Smooth muscle cell (in vitro differentiated cells): Measurements from ENCODE around the gene PCDHGA12. TPM values are rescaled to one million over a fixed set of nuclear protein-coding genes. Genes with fewer than 3 reads are reported as not detected.

Experiments
- DNase-seq: peaks from one replicate; lab custom pipeline; 2025; ENCODE audit not compliant: unreplicated experiment; lab: John Stamatoyannopoulos, UW
- H2AFZ ChIP-seq: fragments of 200-600 bp; sonication (generic); 2 replicates; pipeline ENCODE4 v1.6.0; 2016; ENCODE audit warnings: antibody characterized with exemption, low read depth, mild to moderate bottlenecking
- H3F3A ChIP-seq: fragments of 200-600 bp; sonication (generic); 2 replicates; pipeline ENCODE4 v1.6.0; 2017; ENCODE audit warnings: antibody characterized with exemption, low read depth
- H3K27ac ChIP-seq: fragments of 200-600 bp; sonication (generic); 2 replicates; pipeline ENCODE4 v1.5.1; 2016; ENCODE audit warnings: low read depth, mild to moderate bottlenecking
- H3K27me3 ChIP-seq: fragments of 200-600 bp; sonication (generic); 2 replicates; pipeline ENCODE4 v1.6.1; 2016; ENCODE audit warnings: low read depth, mild to moderate bottlenecking
- H3K36me3 ChIP-seq: fragments of 200-600 bp; sonication (generic); 2 replicates; pipeline ENCODE4 v1.5.1; 2016; ENCODE audit warnings: low read depth
- H3K4me1 ChIP-seq: fragments of 200-600 bp; sonication (generic); 2 replicates; pipeline ENCODE4 v1.5.1; 2016; ENCODE audit warnings: low read depth
- H3K4me2 ChIP-seq: fragments of 200-600 bp; sonication (generic); 2 replicates; pipeline ENCODE4 v1.6.0; 2016; ENCODE audit warnings: mild to moderate bottlenecking
- H3K4me3 ChIP-seq: fragments of 200-600 bp; sonication (generic); 2 replicates; pipeline ENCODE4 v1.5.1; 2016; ENCODE audit warnings: mild to moderate bottlenecking
- H3K79me2 ChIP-seq: fragments of 200-600 bp; sonication (generic); 2 replicates; pipeline ENCODE4 v1.6.0; 2016; ENCODE audit warnings: low read depth, mild to moderate bottlenecking
- H3K9ac ChIP-seq: fragments of 200-600 bp; sonication (generic); 2 replicates; pipeline ENCODE4 v1.6.0; 2016; ENCODE audit warnings: low read depth
- H3K9me3 ChIP-seq: fragments of 200-600 bp; sonication (generic); replicated peaks from 2 replicates; pipeline ENCODE4 v1.5.1; 2016; ENCODE audit warnings: low read depth
- H4K20me1 ChIP-seq: fragments of 200-600 bp; sonication (generic); 2 replicates; pipeline ENCODE4 v1.6.0; 2016; ENCODE audit warnings: low read depth
- CTCF ChIP-seq: fragments of 200-600 bp; sonication (generic); IDR thresholded peaks from 2 replicates; pipeline ENCODE4 v1.5.1; 2017; ENCODE audit warnings: borderline replicate concordance, mild to moderate bottlenecking, antibody characterized with exemption; ENCODE audit not compliant: insufficient read depth, poor library complexity, severe bottlenecking
- WGBS: methylation state at CpG from one replicate; pipeline ENCODE4 v1.1.7; 2016; ENCODE audit warnings: low lambda C conversion rate; 5-methylcytosine and 5-hydroxymethylcytosine counted together
- polyA plus RNA-seq: library from polyadenylated mRNA; unstranded; fragments of >200 nt; fragmentation: Nextera tagmentation; extraction: Ambion mirVana; gene quantifications from 2 replicates; pipeline ENCODE4 v1.2.1, GENCODE V29; 2016
- total RNA-seq: library from RNA; depleted of rRNA; stranded (reverse); fragments of >200 nt; gene quantifications from 2 replicates; pipeline ENCODE4 v1.2.3, GENCODE V29; 2014

PCDHGA12 gene
- total and polyA plus RNA-seq, 2 experiments from 2014 or later = 0.42 to 4.5 TPM

DNA sequence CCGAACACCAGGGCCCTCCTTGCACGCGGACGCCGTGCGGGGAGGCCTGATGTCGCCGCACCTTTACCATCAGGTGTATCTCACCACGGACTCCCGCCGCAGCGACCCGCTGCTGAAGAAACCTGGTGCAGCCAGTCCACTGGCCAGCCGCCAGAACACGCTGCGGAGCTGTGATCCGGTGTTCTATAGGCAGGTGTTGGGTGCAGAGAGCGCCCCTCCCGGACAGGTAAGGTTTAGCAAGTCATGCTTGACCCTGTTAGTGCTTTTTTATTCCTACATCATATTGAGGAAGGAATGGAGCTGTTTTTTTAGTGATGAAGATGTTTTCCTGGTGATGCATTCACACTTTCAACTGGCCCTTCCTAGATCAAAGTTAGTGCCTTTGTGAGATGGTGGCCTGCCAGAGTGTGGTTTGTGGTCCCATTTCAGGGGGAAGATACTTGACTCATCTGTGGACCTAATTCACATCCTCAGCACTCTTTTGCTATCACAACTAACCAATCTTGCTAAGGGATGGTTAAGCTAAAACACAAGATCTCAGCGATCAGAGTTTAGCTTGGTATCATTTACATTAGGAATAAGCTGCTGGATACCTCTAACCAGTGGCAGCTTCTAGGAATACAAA is 48.1 kb downstream of the PCDHGA12 start:
- no peak for DNase-seq
- Histone ChIP-seq H3K9me3 (no peaks in the 10 kb centered on the region), H3K27ac (no peak overlapping the region), H3K4me1 (peaks cover 35% of the 10 kb centered on the region), H3K79me2 (peaks cover 69% of the 10 kb centered on the region), H3K27me3 (no peaks in the 10 kb centered on the region), H3K4me3 (peak overlapping the region; percentile 25), H2AFZ (no peak overlapping the region), H3K4me2 (peak overlapping the region; percentile 85), H4K20me1 (peaks cover 72% of the 10 kb centered on the region), H3K36me3 (no peaks in the 10 kb centered on the region), H3K9ac (no peak overlapping the region), H3F3A (peaks cover 23% of the 10 kb centered on the region)
- WGBS = 37% methylated on average over 20 of the region's 20 CpGs
- TF ChIP-seq CTCF = peak; percentile 41

DNA sequence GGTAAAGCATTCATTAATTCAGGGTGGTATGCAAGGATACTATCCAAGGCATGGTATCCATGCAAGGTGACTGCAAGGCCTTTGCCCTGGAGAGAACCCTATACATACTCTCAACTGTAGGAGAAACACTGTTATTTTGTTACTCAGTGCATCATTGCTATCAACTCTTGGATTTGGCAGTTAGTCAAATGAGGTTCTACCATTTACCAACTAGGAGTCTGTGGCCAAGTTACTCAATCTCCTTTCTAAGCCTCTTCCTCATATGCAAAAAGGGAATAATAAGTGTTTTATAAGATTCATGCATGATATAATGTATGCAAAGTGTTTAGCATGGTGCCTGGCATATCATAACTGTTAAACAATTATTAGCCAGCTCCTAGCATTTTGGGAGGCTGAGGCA is 49.5 kb downstream of the PCDHGA12 start:
- no peak overlapping the region for H3K4me3 ChIP-seq
- H2AFZ ChIP-seq = no peak overlapping the region
- H3K79me2 ChIP-seq = peaks cover 76% of the 10 kb centered on the region
- no peaks in the 10 kb centered on the region for H3K27me3 ChIP-seq
- H3F3A ChIP-seq = peaks cover 19% of the 10 kb centered on the region
- no peak for TF ChIP-seq CTCF
- peaks cover 41% of the 10 kb centered on the region for H3K4me1 ChIP-seq
- H3K36me3 ChIP-seq = no peaks in the 10 kb centered on the region
- peak overlapping the region; percentile 85 for H3K4me2 ChIP-seq
- DNase-seq = no peak
- H3K9ac ChIP-seq = no peak overlapping the region
- H4K20me1 ChIP-seq = peaks cover 86% of the 10 kb centered on the region
- no peak overlapping the region for H3K27ac ChIP-seq
- no peaks in the 10 kb centered on the region for H3K9me3 ChIP-seq

Other genes starting within 250 kb of the PCDHGA12 start
Only the 30 nearest of the 35 such genes appear.
- 4.4 and 8.3 TPM in 2 replicates for gene PCDHB13, start 216.6 kb upstream of the PCDHGA12 start, total RNA-seq
- gene PCDHB13, start 216.6 kb upstream of the PCDHGA12 start, polyA plus RNA-seq = 1.8 and 2.6 TPM in 2 replicates
- gene PCDHB14, start 207.2 kb upstream of the PCDHGA12 start, total RNA-seq = 7.8 and 9.1 TPM in 2 replicates
- 2.6 and 4.6 TPM in 2 replicates for gene PCDHB14, start 207.2 kb upstream of the PCDHGA12 start, polyA plus RNA-seq
- gene PCDHB15, start 185.1 kb upstream of the PCDHGA12 start, total RNA-seq = 3.9 and 4.2 TPM in 2 replicates
- gene PCDHB15, start 185.1 kb upstream of the PCDHGA12 start, polyA plus RNA-seq = 1.8 and 2.1 TPM in 2 replicates
- not detected in 2 replicates for gene SLC25A2, start 126.5 kb upstream of the PCDHGA12 start, total RNA-seq
- gene SLC25A2, start 126.5 kb upstream of the PCDHGA12 start, polyA plus RNA-seq = 0.15 TPM in 1 of 2 replicates, not detected in the other
- gene TAF7, start 109.7 kb upstream of the PCDHGA12 start, total RNA-seq = 83.0 and 94.5 TPM in 2 replicates
- 85.9 and 105 TPM in 2 replicates for gene TAF7, start 109.7 kb upstream of the PCDHGA12 start, polyA plus RNA-seq
- gene PCDHGA1, start 100.0 kb upstream of the PCDHGA12 start, total RNA-seq = 0.58 and 0.63 TPM in 2 replicates
- gene PCDHGA1, start 100.0 kb upstream of the PCDHGA12 start, polyA plus RNA-seq = 0.05 TPM in 1 of 2 replicates, not detected in the other
- 0.04 TPM in 1 of 2 replicates, not detected in the other for gene PCDHGA2, start 91.7 kb upstream of the PCDHGA12 start, total RNA-seq
- not detected in 2 replicates for gene PCDHGA2, start 91.7 kb upstream of the PCDHGA12 start, polyA plus RNA-seq
- not detected in 2 replicates for gene PCDHGA3, start 86.7 kb upstream of the PCDHGA12 start, total RNA-seq
- gene PCDHGA3, start 86.7 kb upstream of the PCDHGA12 start, polyA plus RNA-seq = not detected in 2 replicates
- 0.27 and 0.81 TPM in 2 replicates for gene PCDHGB1, start 80.4 kb upstream of the PCDHGA12 start, total RNA-seq
- 0.40 TPM in 1 of 2 replicates, not detected in the other for gene PCDHGB1, start 80.4 kb upstream of the PCDHGA12 start, polyA plus RNA-seq
- gene PCDHGA4, start 75.5 kb upstream of the PCDHGA12 start, total RNA-seq = 0.58 and 1.1 TPM in 2 replicates
- gene PCDHGA4, start 75.5 kb upstream of the PCDHGA12 start, polyA plus RNA-seq = not detected in 2 replicates
- gene PCDHGB2, start 70.5 kb upstream of the PCDHGA12 start, total RNA-seq = 0.18 and 1.1 TPM in 2 replicates
- gene PCDHGB2, start 70.5 kb upstream of the PCDHGA12 start, polyA plus RNA-seq = not detected in 2 replicates
- 0.09 and 0.22 TPM in 2 replicates for gene PCDHGA5, start 66.3 kb upstream of the PCDHGA12 start, total RNA-seq
- gene PCDHGA5, start 66.3 kb upstream of the PCDHGA12 start, polyA plus RNA-seq = 0.13 TPM in 1 of 2 replicates, not detected in the other
- gene PCDHGB3, start 60.3 kb upstream of the PCDHGA12 start, total RNA-seq = 0.40 TPM in 1 of 2 replicates, not detected in the other
- not detected in 2 replicates for gene PCDHGB3, start 60.3 kb upstream of the PCDHGA12 start, polyA plus RNA-seq
- 0.09 and 0.27 TPM in 2 replicates for gene PCDHGA6, start 56.6 kb upstream of the PCDHGA12 start, total RNA-seq
- not detected in 2 replicates for gene PCDHGA6, start 56.6 kb upstream of the PCDHGA12 start, polyA plus RNA-seq
- gene PCDHGA7, start 47.8 kb upstream of the PCDHGA12 start, total RNA-seq = 0.09 and 0.27 TPM in 2 replicates
- gene PCDHGA7, start 47.8 kb upstream of the PCDHGA12 start, polyA plus RNA-seq = not detected in 2 replicates
- gene PCDHGB4, start 42.8 kb upstream of the PCDHGA12 start, total RNA-seq = 37.1 and 43.1 TPM in 2 replicates
- 20.0 and 27.5 TPM in 2 replicates for gene PCDHGB4, start 42.8 kb upstream of the PCDHGA12 start, polyA plus RNA-seq
- 3.2 and 3.3 TPM in 2 replicates for gene PCDHGA8, start 37.9 kb upstream of the PCDHGA12 start, total RNA-seq
- gene PCDHGA8, start 37.9 kb upstream of the PCDHGA12 start, polyA plus RNA-seq = 0.25 and 0.89 TPM in 2 replicates
- gene PCDHGB5, start 32.6 kb upstream of the PCDHGA12 start, total RNA-seq = 3.2 and 3.3 TPM in 2 replicates
- gene PCDHGB5, start 32.6 kb upstream of the PCDHGA12 start, polyA plus RNA-seq = 0.90 and 4.2 TPM in 2 replicates
- 2.9 and 4.0 TPM in 2 replicates for gene PCDHGA9, start 27.7 kb upstream of the PCDHGA12 start, total RNA-seq
- gene PCDHGA9, start 27.7 kb upstream of the PCDHGA12 start, polyA plus RNA-seq = 0.08 and 0.23 TPM in 2 replicates
- gene PCDHGB6, start 22.5 kb upstream of the PCDHGA12 start, total RNA-seq = 12.4 and 17.1 TPM in 2 replicates
- 9.7 and 12.3 TPM in 2 replicates for gene PCDHGB6, start 22.5 kb upstream of the PCDHGA12 start, polyA plus RNA-seq
- 24.6 and 24.7 TPM in 2 replicates for gene PCDHGA10, start 17.5 kb upstream of the PCDHGA12 start, total RNA-seq
- gene PCDHGA10, start 17.5 kb upstream of the PCDHGA12 start, polyA plus RNA-seq = 10.9 and 11.1 TPM in 2 replicates
- 25.3 and 37.5 TPM in 2 replicates for gene PCDHGB7, start 12.8 kb upstream of the PCDHGA12 start, total RNA-seq
- gene PCDHGB7, start 12.8 kb upstream of the PCDHGA12 start, polyA plus RNA-seq = 21.3 and 24.6 TPM in 2 replicates
- 8.7 and 13.2 TPM in 2 replicates for gene PCDHGA11, start 9.5 kb upstream of the PCDHGA12 start, total RNA-seq
- 7.9 and 8.0 TPM in 2 replicates for gene PCDHGA11, start 9.5 kb upstream of the PCDHGA12 start, polyA plus RNA-seq
- gene PCDHGC3, start 45.5 kb downstream of the PCDHGA12 start, total RNA-seq = 38.2 and 50.3 TPM in 2 replicates
- 98.4 and 111 TPM in 2 replicates for gene PCDHGC3, start 45.5 kb downstream of the PCDHGA12 start, polyA plus RNA-seq
- gene PCDHGC4, start 54.5 kb downstream of the PCDHGA12 start, total RNA-seq = 1.2 and 3.8 TPM in 2 replicates
- gene PCDHGC4, start 54.5 kb downstream of the PCDHGA12 start, polyA plus RNA-seq = 0.12 and 0.16 TPM in 2 replicates
- gene PCDHGC5, start 58.6 kb downstream of the PCDHGA12 start, total RNA-seq = 1.8 and 3.4 TPM in 2 replicates
- 1.5 and 3.3 TPM in 2 replicates for gene PCDHGC5, start 58.6 kb downstream of the PCDHGA12 start, polyA plus RNA-seq
- 25.2 and 26.7 TPM in 2 replicates for gene DIAPH1, start 188.5 kb downstream of the PCDHGA12 start, total RNA-seq
- gene DIAPH1, start 188.5 kb downstream of the PCDHGA12 start, polyA plus RNA-seq = 15.4 and 34.7 TPM in 2 replicates
- gene HDAC3, start 206.3 kb downstream of the PCDHGA12 start, total RNA-seq = 47.4 and 50.2 TPM in 2 replicates
- gene HDAC3, start 206.3 kb downstream of the PCDHGA12 start, polyA plus RNA-seq = 66.9 and 79.8 TPM in 2 replicates
- gene RELL2, start 206.5 kb downstream of the PCDHGA12 start, total RNA-seq = 2.6 and 4.2 TPM in 2 replicates
- gene RELL2, start 206.5 kb downstream of the PCDHGA12 start, polyA plus RNA-seq = 7.4 and 8.7 TPM in 2 replicates
- gene FCHSD1, start 220.9 kb downstream of the PCDHGA12 start, total RNA-seq = 15.6 and 16.4 TPM in 2 replicates
- gene FCHSD1, start 220.9 kb downstream of the PCDHGA12 start, polyA plus RNA-seq = 15.7 and 35.8 TPM in 2 replicates